ENCODE measurements around the gene SLC25A18. TPM values are rescaled to one million over a fixed set of nuclear protein-coding genes. Genes with fewer than 3 reads are reported as not detected.
A peak's percentile ranks its signal among the peaks of the same experiment; 100 is the strongest.

Gene SLC25A18
- total and polyA plus RNA-seq, 2 of the 4 experiments (the other 2 are of a cell fraction), result 0.05 TPM; not detected in 1

GRCh38 chr22:17569971-17570511 lies 6.7 kb downstream of the SLC25A18 start:
- peak overlapping the region; percentile 76 for H2AFZ ChIP-seq (replicated peaks; ENCODE audit: low read length, poor library complexity)

More at GRCh38 chr22:17569971-17570511, 6.7 kb downstream of the SLC25A18 start:
- POLR2A ChIA-PET (ENCODE audit: unreplicated experiment), result no interaction called here
- Histone ChIP-seq H3K79me1 (ENCODE audit: low read depth in 1 of 2, low read length in 2 of 2) (no peaks in the 10 kb centered on the region), H2AK9ac (replicated peaks; ENCODE audit: low read depth, low read length, poor library complexity) (no peak overlapping the region), H4K5ac (ENCODE audit: low read depth, low read length) (no peak overlapping the region), H3K4me3 (ENCODE audit: insufficient read depth, low read depth, low read length) (no peak overlapping the region), H4K91ac (ENCODE audit: insufficient read depth, low read depth, low read length) (no peak overlapping the region), H2BK120ac (ENCODE audit: low read depth, low read length) (no peak overlapping the region), H3K9me1 (ENCODE audit: insufficient read depth, low read length) (peaks cover 6% of the 10 kb centered on the region; the same call in 1 of the 2 replicates), H4K8ac (ENCODE audit: low read depth in 2 of 2, low read length in 2 of 2) (no peak overlapping the region), H3K36me3 (ENCODE audit: control insufficient read depth, insufficient read depth, low read length) (no peaks in the 10 kb centered on the region), H2BK20ac (ENCODE audit: low read depth, low read length) (no peak overlapping the region), H2BK15ac (ENCODE audit: low read depth, low read length) (no peak overlapping the region), H3K14ac (replicated peaks; ENCODE audit: low read depth, low read length) (no peak overlapping the region), H3K4ac (ENCODE audit: low read depth, low read length) (no peak overlapping the region), H2BK5ac (ENCODE audit: low read depth, low read length, poor library complexity, severe bottlenecking) (no peak overlapping the region), H4K20me1 (ENCODE audit: insufficient read depth, low read length) (no peaks in the 10 kb centered on the region), H2AK5ac (ENCODE audit: low read depth, low read length) (no peak overlapping the region; the same call in 1 of the 2 replicates), H3K9me3 (ENCODE audit: control insufficient read depth, insufficient read depth, low read length) (no peaks in the 10 kb centered on the region), H3K56ac (ENCODE audit: extremely low read depth, insufficient read depth, low read length) (no peak overlapping the region), H3K4me1 (ENCODE audit: control insufficient read depth, insufficient read depth, low read length) (peaks cover 12% of the 10 kb centered on the region), H3K27me3 (ENCODE audit: control insufficient read depth, insufficient read depth, low read length) (no peaks in the 10 kb centered on the region), H3K23ac (ENCODE audit: low read depth, low read length) (0 out of 2 replicates have a peak overlapping the region, but pooled peaks have one; percentile 25), H3K9ac (ENCODE audit: low read depth, low read length) (no peak overlapping the region), H3K4me2 (ENCODE audit: low read depth, low read length) (no peak overlapping the region; the same call in 1 of the 2 replicates), H3K27ac (ENCODE audit: insufficient read depth, low read length) (no peak overlapping the region), H3K18ac (ENCODE audit: low read depth, low read length) (no peak overlapping the region)
- in situ Hi-C loops (cut with MboI; ENCODE audit: low sequenced_read_pairs) (loop anchor here (10.0 to 25.0 kb wide), 2 partner anchors 155 to 492 kb away; no protein-coding TSS in a partner anchor), dilution Hi-C loops (cut with HindIII; ENCODE audit: low sequenced_read_pairs, unreplicated experiment) (no loop called here), intact Hi-C loops (cut with micrococcal nuclease) (loop anchor here (5.0 to 10.0 kb wide), 3 partner anchors 57 to 145 kb away; partner anchors contain the start of gene ATP6V1E1)
- TF ChIP-seq MXI1 (IDR thresholded peaks at IDR 0.05; ENCODE audit: borderline replicate concordance, low read depth, low read length) (no peak), BHLHE40 (IDR thresholded peaks at IDR 0.05; ENCODE audit: low read depth, low read length) (0 out of 2 replicates have a peak, but pooled peaks have one; percentile 7)
- BruUV-seq (replicated peaks), result no TSS peak
- CTCF ChIA-PET, result interaction anchor here (1.1 kb wide), 1 partner anchor 12 kb away, joined by 5 read pairs; no protein-coding TSS in a partner anchor
- DNase-seq, result peak; percentile 4
- WGBS, 2 experiments (ENCODE audit: extremely low coverage in 2 of 2, insufficient read length in 1 of 2), result 52% methylated on average over 2 of the region's 8 CpGs; no CpG with 5 or more reads in 1 of the 2 experiments
- no peak for ATAC-seq (ENCODE audit: low read depth)

Measured in IMR-90 (cell line).